NCI-H2081 (cell line): ENCODE measurements around the gene DTX3L.

Experiments used
- DNase-seq, 2 experiments: peaks; one replicate each; lab custom pipeline; 2025; lab: John Stamatoyannopoulos, UW

Gene DTX3L

GRCh38 chr3:122606330-122606729 lies 42.2 kb downstream of the DTX3L start:
- DNase-seq, result no peak

- DNase-seq, result no peak
Observed at GRCh38 chr3:122608916-122609315, 44.8 kb downstream of the DTX3L start.

DNA sequence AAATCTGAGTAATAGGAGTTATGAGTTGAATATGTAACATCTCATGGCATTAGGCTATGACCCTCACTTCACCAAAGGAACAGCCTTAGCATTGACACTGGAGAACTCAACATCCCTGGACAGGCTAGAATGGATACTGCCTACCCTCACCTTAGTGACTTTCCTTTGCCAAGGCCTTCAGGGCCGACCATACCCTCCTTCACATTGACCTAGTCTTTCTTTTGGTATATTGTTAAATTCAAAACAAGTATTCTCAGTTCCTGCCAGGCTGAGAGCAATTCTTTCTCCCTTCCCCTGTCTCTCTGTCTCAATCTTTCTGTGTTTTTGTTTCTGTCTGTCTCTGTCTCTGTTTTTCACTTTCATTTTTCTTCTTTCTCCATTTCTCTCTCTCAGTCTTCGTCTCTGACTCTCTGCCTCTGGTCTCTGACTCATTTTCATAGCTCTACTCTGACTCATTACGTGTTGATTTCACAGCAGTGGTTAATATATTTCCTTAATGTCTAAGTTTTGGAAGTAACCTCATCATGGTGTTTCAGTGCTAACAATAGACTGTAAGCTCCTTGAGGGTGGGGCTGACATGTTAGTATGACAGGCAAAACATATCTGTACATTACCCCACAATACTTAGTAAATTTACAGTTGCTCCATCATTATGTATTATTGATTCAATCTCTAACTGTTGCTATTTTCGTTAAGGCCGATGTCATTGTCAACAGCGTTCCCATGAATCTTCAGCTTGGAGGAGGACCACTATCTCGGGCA lies 45.8 kb downstream of the DTX3L start:
- no peak for DNase-seq

- DNase-seq, result no peak
Observed at GRCh38 chr3:122612696-122613095, 48.6 kb downstream of the DTX3L start.

DNA sequence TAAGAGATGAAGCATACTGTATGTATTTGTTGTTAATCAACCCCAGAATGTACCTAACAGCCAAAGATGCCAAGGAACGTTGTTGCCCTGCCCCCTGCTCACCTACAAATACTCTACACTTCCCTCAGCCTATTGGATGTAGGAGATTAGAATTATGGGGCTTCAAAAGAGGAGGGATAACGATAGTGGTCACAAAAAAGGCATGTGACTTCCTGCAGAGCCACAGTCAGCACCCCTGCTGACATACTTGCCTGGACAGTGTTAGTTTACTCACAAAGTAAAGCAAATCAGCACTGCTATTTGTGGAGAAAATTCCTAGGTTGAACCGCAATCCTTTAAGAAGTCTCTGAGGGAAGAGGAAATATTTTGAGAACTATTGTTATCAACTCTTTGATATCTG lies 51.2 kb downstream of the DTX3L start:
- DNase-seq, result no peak

GRCh38 chr3:122618614-122619013 lies 54.5 kb downstream of the DTX3L start:
- DNase-seq, result no peak

GRCh38 chr3:122619040-122619439 lies 54.9 kb downstream of the DTX3L start:
- no peak for DNase-seq

GRCh38 chr3:122620399-122620798 lies 56.3 kb downstream of the DTX3L start:
- DNase-seq, result no peak

GRCh38 chr3:122621112-122621511 lies 57.0 kb downstream of the DTX3L start:
- peak in 1 of 2 experiments; percentile 64 for DNase-seq

GRCh38 chr3:122623031-122623829 lies 59.1 kb downstream of the DTX3L start:
- DNase-seq, result no peak
